Naive B cell (primary cell): ENCODE measurements around the gene KSR2. TPM values are rescaled to one million over a fixed set of nuclear protein-coding genes. Genes with fewer than 3 reads are reported as not detected.

Experiments
- ATAC-seq, 2 donors: fragments of 150-1000 bp; cut with Tn5 transposase; 2 replicates each; pipeline ENCODE4 v1.10.0; 2021; ENCODE audit warnings: low read depth in 2 of 2, mild to moderate bottlenecking in 2 of 2, moderate library complexity in 2 of 2
- DNase-seq: peaks from one replicate; pipeline ENCODE4 v3.0.0; 2022
- H3K27ac Mint-ChIP-seq, 6 donors: one replicate each; pipeline ENCODE4 v1.8.0; 2020 to 2022; ENCODE audit warnings: mild to moderate bottlenecking in 6 of 6, mixed read lengths in 6 of 6, moderate library complexity in 5 of 6, inconsistent platforms in 2 of 6
- H3K27me3 Mint-ChIP-seq, 3 donors: one replicate each; pipeline ENCODE4 v1.8.0; 2021 to 2022; ENCODE audit warnings: mixed read lengths in 3 of 3, mild to moderate bottlenecking in 1 of 3
- H3K36me3 Mint-ChIP-seq, 2 donors: one replicate each; pipeline ENCODE4 v1.8.0; 2020 to 2022; ENCODE audit warnings: mixed read lengths in 2 of 2, inconsistent platforms in 1 of 2, mild to moderate bottlenecking in 1 of 2
- H3K4me1 Mint-ChIP-seq, 3 donors: one replicate each; pipeline ENCODE4 v1.8.0; 2020 to 2022; ENCODE audit warnings: mixed read lengths in 3 of 3, inconsistent platforms in 1 of 3, mild to moderate bottlenecking in 1 of 3, moderate library complexity in 1 of 3
- H3K4me3 Mint-ChIP-seq, 8 donors: one replicate each; pipeline ENCODE4 v1.8.0; 2020 to 2022; ENCODE audit warnings: mild to moderate bottlenecking in 8 of 8, mixed read lengths in 8 of 8, moderate library complexity in 8 of 8, inconsistent platforms in 2 of 8
- H3K9me3 Mint-ChIP-seq, 7 donors: one replicate each; pipeline ENCODE4 v1.8.0; 2020 to 2022; ENCODE audit warnings: mixed read lengths in 7 of 7, mild to moderate bottlenecking in 5 of 7, inconsistent platforms in 2 of 7, moderate library complexity in 1 of 7
- polyA plus RNA-seq, 6 donors: library from polyadenylated mRNA; unstranded; fragments of 300-500 nt; fragmentation: Illumina TruSeq; gene quantifications; one replicate each; pipeline ENCODE4 v1.2.3, GENCODE V29; 2021; ENCODE audit warnings: low read depth in 6 of 6

Gene KSR2
- polyA plus RNA-seq, 6 donors from 2014 or later, result not detected

- Mint-ChIP-seq H3K27me3 (no peaks in the 10 kb centered on the region), H3K4me1 (no peaks in the 10 kb centered on the region), H3K9me3 (peaks cover 4 to 9% (median 5%) of the 10 kb centered on the region in 7 donors), H3K4me3 (no peak overlapping the region), H3K27ac (no peak overlapping the region), H3K36me3 (no peaks in the 10 kb centered on the region)
- DNase-seq (no peak), ATAC-seq (no peak)
These were observed 500.8 kb downstream of the KSR2 start for GRCh38 chr12:117468016-117468415.

DNA sequence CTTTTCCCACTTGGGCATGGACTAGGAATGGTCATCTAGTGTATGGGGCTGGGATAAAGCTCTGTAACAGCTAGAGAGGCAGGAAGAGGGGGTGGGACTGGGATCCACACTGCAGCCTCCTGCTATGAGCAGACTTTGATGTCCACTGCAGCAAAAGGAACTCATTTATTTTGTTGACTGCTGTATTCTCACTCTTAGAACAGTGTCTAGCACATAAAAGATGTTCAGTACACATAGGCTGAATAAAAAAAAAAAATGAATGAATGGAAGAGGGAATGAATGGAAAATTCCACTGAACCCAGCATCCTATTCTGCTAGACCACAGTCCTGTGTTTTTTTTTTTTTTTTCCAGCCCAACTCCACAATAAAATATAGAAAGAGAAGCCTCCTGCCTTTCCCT is 501.2 kb downstream of the KSR2 start:
- no peak overlapping the region for H3K4me3 Mint-ChIP-seq
- H3K9me3 Mint-ChIP-seq, result peaks cover 4 to 9% (median 5%) of the 10 kb centered on the region in 7 donors
- no peak for DNase-seq
- no peak for ATAC-seq
- no peaks in the 10 kb centered on the region for H3K4me1 Mint-ChIP-seq
- peaks cover 0 to under 1% (median 0%) of the 10 kb centered on the region in 3 donors for H3K27me3 Mint-ChIP-seq
- H3K36me3 Mint-ChIP-seq, result no peaks in the 10 kb centered on the region
- no peak overlapping the region for H3K27ac Mint-ChIP-seq

GRCh38 chr12:117466677-117467362 is 502.0 kb downstream of the KSR2 start:
- peaks cover 4 to 11% (median 5%) of the 10 kb centered on the region in 7 donors for H3K9me3 Mint-ChIP-seq
- no peak overlapping the region for H3K27ac Mint-ChIP-seq
- no peak overlapping the region for H3K4me3 Mint-ChIP-seq
- no peak for ATAC-seq
- DNase-seq, result no peak
- H3K4me1 Mint-ChIP-seq, result no peaks in the 10 kb centered on the region
- peaks cover 0 to 5% (median 0%) of the 10 kb centered on the region in 3 donors for H3K27me3 Mint-ChIP-seq
- no peaks in the 10 kb centered on the region for H3K36me3 Mint-ChIP-seq

GRCh38 chr12:117461732-117462131 is 507.1 kb downstream of the KSR2 start:
- ATAC-seq (no peak), DNase-seq (no peak)
- Mint-ChIP-seq H3K27me3 (peaks cover 0 to 5% (median 0%) of the 10 kb centered on the region in 3 donors), H3K9me3 (peaks cover 0 to 14% (median 0%) of the 10 kb centered on the region in 7 donors), H3K4me1 (no peaks in the 10 kb centered on the region), H3K27ac (no peak overlapping the region), H3K4me3 (no peak overlapping the region), H3K36me3 (no peaks in the 10 kb centered on the region)

- no peak for DNase-seq
- Mint-ChIP-seq H3K9me3 (peaks cover 0 to 13% (median 3%) of the 10 kb centered on the region in 7 donors), H3K4me3 (no peak overlapping the region), H3K27me3 (peaks cover 0 to 5% (median 4%) of the 10 kb centered on the region in 3 donors), H3K36me3 (no peaks in the 10 kb centered on the region), H3K27ac (no peak overlapping the region), H3K4me1 (no peaks in the 10 kb centered on the region)
- ATAC-seq, result no peak
These were observed 509.6 kb downstream of the KSR2 start for GRCh38 chr12:117459229-117459628.

- Mint-ChIP-seq H3K9me3 (peaks cover 0 to 14% (median 2%) of the 10 kb centered on the region in 7 donors), H3K27ac (no peak overlapping the region), H3K27me3 (peaks cover 0 to 4% (median under 1%) of the 10 kb centered on the region in 3 donors), H3K36me3 (no peaks in the 10 kb centered on the region), H3K4me3 (no peak overlapping the region), H3K4me1 (no peaks in the 10 kb centered on the region)
- ATAC-seq (no peak), DNase-seq (no peak)
These were observed 511.6 kb downstream of the KSR2 start for GRCh38 chr12:117457189-117457588.

GRCh38 chr12:117456076-117456475 is 512.7 kb downstream of the KSR2 start:
- ATAC-seq, result no peak
- Mint-ChIP-seq H3K4me3 (no peak overlapping the region), H3K4me1 (no peaks in the 10 kb centered on the region), H3K27ac (peak overlapping the region in 1 of 6 donors; percentile 84), H3K9me3 (peaks cover 0 to 14% (median 3%) of the 10 kb centered on the region in 7 donors), H3K27me3 (peaks cover 0 to 4% (median 0%) of the 10 kb centered on the region in 3 donors), H3K36me3 (no peaks in the 10 kb centered on the region)
- DNase-seq, result no peak

GRCh38 chr12:117453961-117454360 is 514.8 kb downstream of the KSR2 start:
- DNase-seq (no peak), ATAC-seq (no peak)
- no peaks in the 10 kb centered on the region for H3K4me1 Mint-ChIP-seq
- peaks cover 0 to 14% (median 3%) of the 10 kb centered on the region in 7 donors for H3K9me3 Mint-ChIP-seq
- H3K27ac Mint-ChIP-seq, result no peak overlapping the region
- H3K27me3 Mint-ChIP-seq, result peaks cover 0 to 4% (median 0%) of the 10 kb centered on the region in 3 donors
- H3K36me3 Mint-ChIP-seq, result no peaks in the 10 kb centered on the region
- no peak overlapping the region for H3K4me3 Mint-ChIP-seq

GRCh38 chr12:117452112-117452511 is 516.7 kb downstream of the KSR2 start:
- H3K27ac Mint-ChIP-seq, result no peak overlapping the region
- no peaks in the 10 kb centered on the region for H3K4me1 Mint-ChIP-seq
- H3K27me3 Mint-ChIP-seq, result peaks cover 0 to 4% (median 0%) of the 10 kb centered on the region in 3 donors
- H3K36me3 Mint-ChIP-seq, result no peaks in the 10 kb centered on the region
- DNase-seq (no peak), ATAC-seq (no peak)
- H3K9me3 Mint-ChIP-seq, result peaks cover 0 to 14% (median 3%) of the 10 kb centered on the region in 7 donors
- peak overlapping the region in 1 of 8 donors; percentile 35 for H3K4me3 Mint-ChIP-seq

DNA sequence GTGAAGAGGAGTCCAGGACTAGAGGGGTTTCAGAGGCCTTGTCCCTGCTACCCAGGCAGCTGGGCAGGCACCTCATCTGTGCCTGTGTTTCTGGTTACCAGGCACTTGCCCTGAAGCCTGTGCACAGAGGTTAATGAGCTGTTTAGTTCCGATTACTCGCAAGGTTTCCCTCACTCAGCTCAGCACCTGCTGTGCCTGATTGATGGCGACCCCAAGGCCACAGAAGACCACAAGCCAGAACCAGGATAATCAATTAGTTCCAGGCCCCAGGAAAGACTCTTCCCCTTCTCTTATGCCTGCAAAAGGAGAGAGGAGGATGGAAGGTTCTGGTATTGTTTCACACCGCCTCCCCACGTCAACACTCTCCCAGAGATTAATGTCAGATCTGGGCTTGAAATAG is 518.6 kb downstream of the KSR2 start:
- H3K27me3 Mint-ChIP-seq, result peaks cover 0 to 4% (median 0%) of the 10 kb centered on the region in 3 donors
- H3K36me3 Mint-ChIP-seq, result no peaks in the 10 kb centered on the region
- no peak overlapping the region for H3K4me3 Mint-ChIP-seq
- H3K4me1 Mint-ChIP-seq, result no peaks in the 10 kb centered on the region
- DNase-seq (no peak), ATAC-seq (no peak)
- no peak overlapping the region for H3K27ac Mint-ChIP-seq
- H3K9me3 Mint-ChIP-seq, result peaks cover 0 to 12% (median 2%) of the 10 kb centered on the region in 7 donors

DNA sequence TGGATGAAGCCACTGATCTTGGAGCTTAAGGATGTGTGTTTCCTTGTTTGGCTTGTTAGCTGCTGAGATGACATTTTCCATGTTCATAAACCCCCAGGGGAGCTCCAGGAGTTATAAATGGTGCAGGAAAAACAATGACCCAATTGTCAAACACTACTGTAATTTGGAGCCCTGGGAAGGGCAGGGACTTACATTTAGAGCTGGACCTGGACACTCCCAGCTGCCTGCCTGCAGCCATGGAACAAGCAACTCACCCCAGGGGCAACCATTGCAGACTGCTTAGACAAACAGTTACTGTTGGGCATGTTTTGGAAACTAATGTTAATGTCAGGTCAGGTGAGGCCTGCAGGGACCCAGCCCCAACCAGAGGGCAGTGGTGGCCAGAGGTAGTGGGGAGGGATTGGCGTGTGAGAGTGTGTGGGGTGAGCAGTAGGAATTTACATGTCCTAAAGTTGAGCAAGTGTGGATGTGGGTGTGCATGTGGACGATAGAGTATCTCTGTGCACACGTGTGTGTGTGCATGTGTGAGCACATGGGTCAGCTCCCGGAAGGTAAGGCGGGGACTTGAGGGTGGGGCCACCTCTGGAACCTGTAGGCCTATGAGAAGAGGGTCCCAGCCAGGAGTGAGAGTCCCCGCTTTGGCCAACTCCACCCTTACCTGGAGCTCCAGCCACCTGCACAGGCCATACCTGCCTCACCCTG is 521.0 kb downstream of the KSR2 start:
- no peaks in the 10 kb centered on the region for H3K36me3 Mint-ChIP-seq
- no peak overlapping the region for H3K27ac Mint-ChIP-seq
- DNase-seq (no peak), ATAC-seq (no peak)
- H3K4me1 Mint-ChIP-seq, result no peaks in the 10 kb centered on the region
- peaks cover 0 to 5% (median 0%) of the 10 kb centered on the region in 7 donors for H3K9me3 Mint-ChIP-seq
- H3K27me3 Mint-ChIP-seq, result peaks cover 0 to 1% (median 0%) of the 10 kb centered on the region in 3 donors
- peak overlapping the region in 1 of 8 donors; percentile 13 for H3K4me3 Mint-ChIP-seq

DNA sequence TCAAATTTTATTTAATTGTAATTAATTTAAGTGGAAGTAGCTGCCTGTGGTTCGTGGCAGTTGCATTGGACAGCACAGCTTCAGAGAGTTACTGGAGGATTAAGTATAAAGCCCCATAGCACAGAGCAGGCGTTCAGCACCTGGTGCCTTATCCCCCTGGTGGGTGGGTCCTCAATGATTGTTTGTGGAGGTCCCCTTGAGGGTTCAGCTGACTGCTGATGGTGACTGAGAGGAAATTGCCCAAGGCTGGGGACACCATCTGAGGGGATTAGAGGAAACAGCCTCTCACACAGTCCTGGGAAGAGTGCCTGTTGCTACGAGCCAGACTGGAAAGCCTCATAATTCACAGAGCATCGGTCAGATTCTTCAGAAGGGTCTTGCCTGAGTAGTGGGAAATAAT is 524.0 kb downstream of the KSR2 start:
- H3K27ac Mint-ChIP-seq, result no peak overlapping the region
- peaks cover 0 to 4% (median 0%) of the 10 kb centered on the region in 7 donors for H3K9me3 Mint-ChIP-seq
- no peak overlapping the region for H3K4me3 Mint-ChIP-seq
- no peak for ATAC-seq
- no peak for DNase-seq
- no peaks in the 10 kb centered on the region for H3K36me3 Mint-ChIP-seq
- no peaks in the 10 kb centered on the region for H3K4me1 Mint-ChIP-seq
- H3K27me3 Mint-ChIP-seq, result peaks cover 0 to 5% (median 4%) of the 10 kb centered on the region in 3 donors

DNA sequence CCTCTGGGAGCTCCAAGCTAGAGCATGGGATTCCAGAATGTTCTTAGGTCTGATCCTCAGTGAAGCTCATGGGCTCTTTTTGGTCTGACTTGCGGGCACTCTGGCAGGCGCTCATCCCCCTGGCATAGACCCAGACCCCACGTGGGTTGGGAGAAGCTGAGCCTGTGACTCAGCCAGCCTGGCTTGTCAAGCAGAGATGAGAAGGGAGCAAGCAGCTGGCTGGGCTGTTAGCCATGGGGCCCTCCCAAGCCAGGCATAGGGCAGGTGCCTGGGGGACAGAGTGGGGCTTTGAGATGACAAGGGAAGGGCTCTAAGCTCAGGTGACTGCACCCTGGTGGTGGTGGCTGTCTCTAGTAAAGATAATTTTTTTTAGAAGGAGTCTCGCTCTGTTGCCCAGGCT is 527.0 kb downstream of the KSR2 start:
- no peak for ATAC-seq
- H3K4me3 Mint-ChIP-seq, result no peak overlapping the region
- H3K9me3 Mint-ChIP-seq, result peaks cover 0 to 4% (median 0%) of the 10 kb centered on the region in 7 donors
- H3K27ac Mint-ChIP-seq, result no peak overlapping the region
- no peaks in the 10 kb centered on the region for H3K4me1 Mint-ChIP-seq
- peaks cover 0 to 5% (median 4%) of the 10 kb centered on the region in 3 donors for H3K27me3 Mint-ChIP-seq
- H3K36me3 Mint-ChIP-seq, result no peaks in the 10 kb centered on the region
- DNase-seq, result no peak

- Mint-ChIP-seq H3K4me1 (no peaks in the 10 kb centered on the region), H3K4me3 (no peak overlapping the region), H3K27ac (no peak overlapping the region), H3K9me3 (peaks cover 0 to 1% (median 0%) of the 10 kb centered on the region in 7 donors), H3K27me3 (peaks cover 0 to 5% (median 4%) of the 10 kb centered on the region in 3 donors), H3K36me3 (no peaks in the 10 kb centered on the region)
- no peak for DNase-seq
- no peak for ATAC-seq
These were observed 528.4 kb downstream of the KSR2 start for GRCh38 chr12:117440384-117440783.
